Measurements from ENCODE around the gene SYNM. TPM values are rescaled to one million over a fixed set of nuclear protein-coding genes. Genes with fewer than 3 reads are reported as not detected.

The SYNM gene
- total and polyA plus RNA-seq, 2 of the 8 experiments (the other 6 are each of a cell fraction or from before 2014, with no cell fraction given) = 0.89 to 2.0 TPM

GRCh38 chr15:99109555-99110021 is 4.7 kb downstream of the SYNM start:
- Histone ChIP-seq H3K79me1 (ENCODE audit: low read depth, low read length) (no peaks in the 10 kb centered on the region), H3K27ac (ENCODE audit: low read depth, low read length) (no peak overlapping the region), H3K23me2 (ENCODE audit: low read depth, low read length) (peaks cover 13% of the 10 kb centered on the region; the same call in 1 of the 2 replicates), H3K14ac (ENCODE audit: insufficient read length) (no peak overlapping the region), H2AK5ac (ENCODE audit: low read depth, low read length) (no peak overlapping the region), H2BK12ac (ENCODE audit: low read depth, low read length) (no peak overlapping the region), H3K27me3 (replicated peaks in 1 of 4; ENCODE audit: control insufficient read depth in 3 of 4, extremely low read depth in 1 of 4, insufficient read depth in 3 of 4, low read length in 3 of 4) (peaks cover 16 to 30% (median 27%) of the 10 kb centered on the region in 4 experiments), H3K9me3 (ENCODE audit: insufficient read depth in 2 of 2, low read depth in 1 of 2, low read length in 1 of 2) (no peaks in the 10 kb centered on the region), H3K36me3 (ENCODE audit: control insufficient read depth in 2 of 4, insufficient read depth in 4 of 4, low read length in 3 of 4) (no peaks in the 10 kb centered on the region), H3K9ac (replicated peaks in 1 of 4; ENCODE audit: extremely low read depth in 1 of 4, low read depth in 3 of 4, low read length in 3 of 4) (no peak overlapping the region), H2AFZ (ENCODE audit: low read length) (no peak overlapping the region), H3K4me1 (replicated peaks in 1 of 4; ENCODE audit: control insufficient read depth in 3 of 4, insufficient read depth in 4 of 4, low read length in 3 of 4) (peaks cover 0 to 2% (median 1%) of the 10 kb centered on the region in 4 experiments; a peak in 1 of 7 replicates), H4K8ac (ENCODE audit: extremely low read depth, insufficient read depth, low read length) (no peak overlapping the region; the same call in 1 of the 2 replicates), H4K5ac (ENCODE audit: insufficient read length, low read depth, low read length) (no peak overlapping the region), H2BK15ac (ENCODE audit: low read length) (0 out of 2 replicates have a peak overlapping the region, but pooled peaks have one; percentile 8), H4K91ac (replicated peaks; ENCODE audit: insufficient read length, low read length) (no peak overlapping the region), H3K4ac (replicated peaks; ENCODE audit: insufficient read length, low read depth, low read length) (no peak overlapping the region), H3K79me2 (ENCODE audit: control insufficient read depth in 1 of 2, insufficient read depth in 2 of 2, low read length in 2 of 2) (no peaks in the 10 kb centered on the region), H3K4me2 (ENCODE audit: insufficient read depth in 1 of 2, low read depth in 2 of 2, low read length in 2 of 2) (no peak overlapping the region), H3K18ac (ENCODE audit: extremely low read depth, low read length) (no peak overlapping the region), H3K4me3 (ENCODE audit: extremely low read depth in 1 of 4, insufficient read depth in 2 of 4, low read depth in 3 of 4, low read length in 4 of 4) (no peak overlapping the region), H3K56ac (replicated peaks; ENCODE audit: insufficient read length, low read depth, low read length) (no peak overlapping the region), H2BK5ac (ENCODE audit: low read depth, low read length) (no peak overlapping the region), H2BK20ac (ENCODE audit: low read length) (no peak overlapping the region), H3K23ac (ENCODE audit: insufficient read length) (no peak overlapping the region), H4K20me1 (replicated peaks in 1 of 2; ENCODE audit: control insufficient read depth in 1 of 2, insufficient read depth in 2 of 2, low read length in 2 of 2) (peaks cover 0 to 8% of the 10 kb centered on the region in 2 experiments), H2BK120ac (replicated peaks; ENCODE audit: low read depth, low read length) (no peak overlapping the region)
- ChIA-PET CTCF (ENCODE audit: partially characterized antibody) (interaction anchor here (1.2 to 2.9 kb wide), 7 partner anchors 9 to 104 kb away, joined by 3 to 19 read pairs (median 5); no protein-coding TSS in a partner anchor), POLR2A (ENCODE audit: partially characterized antibody) (interaction anchor here (1.0 to 1.9 kb wide), 2 partner anchors 9 to 10 kb away, joined by 3 to 6 read pairs; no protein-coding TSS in a partner anchor)
- DNase-seq (ENCODE audit: low read depth in 1 of 2, low spot score in 2 of 2) = no peak
- no peak for FAIRE-seq
- 91% methylated on average over 10 of the region's 10 CpGs; no CpG with 5 or more reads in 1 of the 2 experiments for WGBS, 2 experiments (ENCODE audit: extremely low coverage in 1 of 2, insufficient coverage in 1 of 2, insufficient read length in 1 of 2, insufficient replicate concordance in 2 of 2, low coverage in 1 of 2, low lambda C conversion rate in 2 of 2, missing lambda C conversion rate in 1 of 2)
- TF ChIP-seq RNF2 (IDR thresholded peaks at IDR 0.05; ENCODE audit: borderline replicate concordance, low read depth, low read length, missing control alignments, poor library complexity, severe bottlenecking) (no peak), GTF2F1 (IDR thresholded peaks at IDR 0.05; ENCODE audit: borderline replicate concordance, low read depth, low read length) (no peak), RBBP5 (IDR thresholded peaks at IDR 0.05; ENCODE audit: borderline replicate concordance, low read depth, low read length) (no peak)
